ENCODE results near the gene CIAO2B.

DNA sequence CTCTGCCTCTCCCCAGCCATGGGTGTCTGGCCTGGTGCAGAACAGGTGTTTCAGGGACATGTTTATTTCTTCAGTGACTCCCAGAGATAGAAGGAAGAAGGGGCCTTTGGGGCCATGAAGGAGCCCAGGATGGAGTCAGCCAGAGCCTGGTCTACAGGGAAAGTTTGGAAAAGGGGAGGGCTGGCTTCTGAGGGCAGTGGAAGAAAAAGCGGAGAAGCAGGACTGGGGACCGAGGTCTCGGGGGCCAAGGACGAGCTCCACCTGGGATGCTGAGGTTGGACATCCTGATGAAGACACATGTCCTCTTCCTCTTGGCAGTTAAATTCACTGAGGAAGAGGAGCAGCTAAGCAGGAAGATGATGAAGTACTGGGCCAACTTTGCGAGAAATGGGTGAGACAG, 8.8 kb upstream of the CIAO2B start:
- TF ChIP-seq, protein P1, sequence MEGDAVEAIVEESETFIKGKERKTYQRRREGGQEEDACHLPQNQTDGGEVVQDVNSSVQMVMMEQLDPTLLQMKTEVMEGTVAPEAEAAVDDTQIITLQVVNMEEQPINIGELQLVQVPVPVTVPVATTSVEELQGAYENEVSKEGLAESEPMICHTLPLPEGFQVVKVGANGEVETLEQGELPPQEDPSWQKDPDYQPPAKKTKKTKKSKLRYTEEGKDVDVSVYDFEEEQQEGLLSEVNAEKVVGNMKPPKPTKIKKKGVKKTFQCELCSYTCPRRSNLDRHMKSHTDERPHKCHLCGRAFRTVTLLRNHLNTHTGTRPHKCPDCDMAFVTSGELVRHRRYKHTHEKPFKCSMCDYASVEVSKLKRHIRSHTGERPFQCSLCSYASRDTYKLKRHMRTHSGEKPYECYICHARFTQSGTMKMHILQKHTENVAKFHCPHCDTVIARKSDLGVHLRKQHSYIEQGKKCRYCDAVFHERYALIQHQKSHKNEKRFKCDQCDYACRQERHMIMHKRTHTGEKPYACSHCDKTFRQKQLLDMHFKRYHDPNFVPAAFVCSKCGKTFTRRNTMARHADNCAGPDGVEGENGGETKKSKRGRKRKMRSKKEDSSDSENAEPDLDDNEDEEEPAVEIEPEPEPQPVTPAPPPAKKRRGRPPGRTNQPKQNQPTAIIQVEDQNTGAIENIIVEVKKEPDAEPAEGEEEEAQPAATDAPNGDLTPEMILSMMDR (IDR thresholded peaks at IDR 0.05), result no peak
- no peak for TF ChIP-seq POLR2A (IDR thresholded peaks at IDR 0.05)

Measured in ovary (tissue), 3 donors.